Amniotic epithelial cell (primary cell): ENCODE data around the gene NFE2L3.
"Not testable (repeated sequence)": the region's sequence is repeated elsewhere in the genome, so short reads cannot be mapped to it uniquely, and the experiment has no call there.

ENCODE experiments used
- DNase-seq: peaks from one replicate; pipeline ENCODE4 v3.0.0-alpha.2; 2010; ENCODE audit warnings: low read depth

Gene NFE2L3, protein sequence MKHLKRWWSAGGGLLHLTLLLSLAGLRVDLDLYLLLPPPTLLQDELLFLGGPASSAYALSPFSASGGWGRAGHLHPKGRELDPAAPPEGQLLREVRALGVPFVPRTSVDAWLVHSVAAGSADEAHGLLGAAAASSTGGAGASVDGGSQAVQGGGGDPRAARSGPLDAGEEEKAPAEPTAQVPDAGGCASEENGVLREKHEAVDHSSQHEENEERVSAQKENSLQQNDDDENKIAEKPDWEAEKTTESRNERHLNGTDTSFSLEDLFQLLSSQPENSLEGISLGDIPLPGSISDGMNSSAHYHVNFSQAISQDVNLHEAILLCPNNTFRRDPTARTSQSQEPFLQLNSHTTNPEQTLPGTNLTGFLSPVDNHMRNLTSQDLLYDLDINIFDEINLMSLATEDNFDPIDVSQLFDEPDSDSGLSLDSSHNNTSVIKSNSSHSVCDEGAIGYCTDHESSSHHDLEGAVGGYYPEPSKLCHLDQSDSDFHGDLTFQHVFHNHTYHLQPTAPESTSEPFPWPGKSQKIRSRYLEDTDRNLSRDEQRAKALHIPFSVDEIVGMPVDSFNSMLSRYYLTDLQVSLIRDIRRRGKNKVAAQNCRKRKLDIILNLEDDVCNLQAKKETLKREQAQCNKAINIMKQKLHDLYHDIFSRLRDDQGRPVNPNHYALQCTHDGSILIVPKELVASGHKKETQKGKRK

DNA sequence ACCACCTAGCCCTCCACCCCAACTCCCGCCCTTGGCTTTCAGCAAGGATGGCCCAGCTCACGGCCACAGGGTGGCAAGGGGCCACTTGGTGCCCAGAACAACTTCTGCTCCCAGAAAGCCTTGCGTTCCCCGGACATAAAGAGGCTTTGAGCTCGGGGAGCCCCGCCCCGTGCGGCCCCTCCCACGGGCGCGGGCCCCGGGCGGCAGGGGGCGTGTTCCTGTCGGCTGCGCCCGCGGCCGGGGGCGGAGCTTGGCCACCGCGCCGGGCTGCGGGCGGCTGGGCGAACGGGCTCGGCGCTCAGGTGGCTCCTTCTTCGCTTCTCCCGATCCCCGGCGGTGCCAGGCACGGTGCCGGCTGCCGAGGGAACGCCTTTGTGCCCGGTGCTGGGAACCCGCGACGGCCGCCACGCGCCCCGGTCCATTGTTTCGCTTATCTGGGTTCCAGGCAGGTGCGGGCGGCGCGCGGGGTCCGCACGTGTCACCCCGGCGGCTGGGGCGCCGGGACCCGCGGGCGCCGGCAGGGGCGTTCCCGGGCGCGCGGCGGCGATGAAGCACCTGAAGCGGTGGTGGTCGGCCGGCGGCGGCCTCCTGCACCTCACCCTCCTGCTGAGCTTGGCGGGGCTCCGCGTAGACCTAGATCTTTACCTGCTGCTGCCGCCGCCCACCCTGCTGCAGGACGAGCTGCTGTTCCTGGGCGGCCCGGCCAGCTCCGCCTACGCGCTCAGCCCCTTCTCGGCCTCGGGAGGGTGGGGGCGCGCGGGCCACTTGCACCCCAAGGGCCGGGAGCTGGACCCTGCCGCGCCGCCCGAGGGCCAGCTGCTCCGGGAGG lies at the start of gene NFE2L3:
Gene NFE2L3, plus strand, starts transcription at position 246 of the 829 bp plus-strand sequence. Its CDS starts 301 bp downstream, at position 547.
- DNase-seq = peak; percentile 56

DNA sequence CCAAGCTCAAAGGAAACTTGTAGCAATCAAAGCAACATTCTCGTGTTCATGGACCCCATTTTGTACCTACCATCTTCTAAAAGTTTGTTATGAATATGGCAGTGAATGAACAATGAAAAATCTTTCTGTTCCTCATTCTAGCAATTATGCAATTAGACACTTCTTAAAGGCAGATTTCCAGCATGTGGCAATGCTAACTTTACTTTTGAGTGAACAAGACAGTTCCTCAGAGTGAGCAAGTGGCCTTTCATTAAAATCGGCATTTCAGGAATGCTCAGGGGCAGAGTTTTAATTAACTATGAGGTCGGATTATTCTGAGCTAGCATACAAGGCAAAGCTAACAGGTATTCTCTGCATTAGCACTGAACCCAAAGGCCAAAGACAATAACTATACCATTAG lies 48.4 kb upstream of the NFE2L3 start:
- DNase-seq = no peak

DNA sequence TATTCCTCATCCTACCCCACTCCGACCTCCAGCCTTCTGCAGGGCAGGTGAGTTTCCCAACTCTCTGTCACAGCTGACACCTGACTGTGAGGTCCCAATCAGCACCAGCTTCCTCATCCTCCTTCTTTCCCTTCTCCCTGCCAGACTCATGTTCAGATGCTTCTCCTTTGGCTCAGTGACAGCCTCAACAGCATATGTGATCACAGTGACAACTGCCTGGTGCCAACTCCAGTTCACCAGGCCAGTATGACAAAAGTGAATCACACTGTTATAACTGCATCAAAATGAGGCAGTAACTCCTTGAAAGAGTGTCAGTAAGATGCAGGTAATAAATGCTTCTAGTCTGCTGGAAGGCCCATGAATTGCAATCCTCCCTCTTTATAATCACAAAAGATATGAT lies 46.8 kb upstream of the NFE2L3 start:
- no peak for DNase-seq

DNA sequence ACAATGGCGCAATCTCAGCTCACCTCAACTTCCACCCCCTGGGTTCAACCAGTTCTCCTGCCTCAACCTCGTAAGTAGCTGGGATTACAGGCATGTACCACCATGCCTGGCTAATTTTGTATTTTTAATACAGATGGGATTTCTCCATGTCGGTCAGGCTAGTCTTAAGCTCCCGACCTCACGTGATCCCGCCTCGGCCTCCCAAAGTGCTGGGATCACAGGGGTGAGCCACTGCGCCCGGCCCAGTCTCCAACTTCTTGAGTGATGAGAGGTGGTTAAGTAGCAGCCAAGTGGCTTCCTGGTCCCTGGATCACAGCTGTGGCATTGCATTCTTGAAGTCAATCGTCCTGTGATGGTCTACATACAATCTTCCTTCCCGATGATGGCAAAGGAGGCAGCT lies 46.1 kb upstream of the NFE2L3 start:
- DNase-seq = no peak

DNA sequence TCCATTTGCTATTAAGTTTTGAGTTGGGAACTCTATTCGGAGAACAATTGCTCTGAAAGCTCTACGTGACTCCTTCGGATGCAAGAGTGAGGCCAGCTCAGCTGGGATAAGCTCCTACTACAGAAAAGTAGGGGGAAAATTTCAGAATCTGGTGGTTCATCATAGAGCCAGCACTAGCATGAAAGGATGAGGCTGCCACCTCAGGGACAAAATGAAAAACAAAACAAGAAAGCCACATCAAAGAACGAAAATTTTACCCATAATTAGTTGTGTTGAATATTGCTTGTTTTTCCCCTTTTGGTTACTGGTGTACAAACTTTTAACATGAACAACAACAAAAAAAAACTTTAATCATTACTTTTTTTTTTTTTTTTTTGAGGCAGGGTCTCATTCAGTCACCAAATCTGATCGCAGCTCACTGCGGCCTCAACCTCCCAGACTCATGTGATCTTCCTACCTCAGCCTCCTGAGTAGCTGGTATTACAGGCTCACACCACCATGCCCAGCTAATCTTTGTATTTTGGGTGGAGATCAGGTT lies 39.7 kb upstream of the NFE2L3 start:
- DNase-seq = no peak

DNA sequence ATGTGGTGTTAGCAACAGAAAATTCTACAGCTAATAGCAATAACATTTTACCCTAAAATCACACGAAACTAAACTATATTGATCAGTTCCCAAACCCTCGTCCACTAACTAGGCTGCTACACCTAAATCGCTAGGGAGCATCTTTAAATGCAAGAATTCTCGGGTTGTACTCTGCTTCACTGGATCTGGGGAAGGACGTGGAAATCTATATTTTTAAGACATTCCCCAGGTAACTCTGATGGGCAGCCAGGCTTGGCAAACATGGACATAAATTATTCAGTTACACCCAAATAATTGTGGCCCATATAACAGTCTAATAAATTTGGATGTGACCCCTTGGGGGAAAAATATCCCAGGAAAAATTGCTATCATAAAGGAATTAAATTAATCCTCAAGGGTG lies 36.3 kb upstream of the NFE2L3 start:
- DNase-seq = no peak

DNA sequence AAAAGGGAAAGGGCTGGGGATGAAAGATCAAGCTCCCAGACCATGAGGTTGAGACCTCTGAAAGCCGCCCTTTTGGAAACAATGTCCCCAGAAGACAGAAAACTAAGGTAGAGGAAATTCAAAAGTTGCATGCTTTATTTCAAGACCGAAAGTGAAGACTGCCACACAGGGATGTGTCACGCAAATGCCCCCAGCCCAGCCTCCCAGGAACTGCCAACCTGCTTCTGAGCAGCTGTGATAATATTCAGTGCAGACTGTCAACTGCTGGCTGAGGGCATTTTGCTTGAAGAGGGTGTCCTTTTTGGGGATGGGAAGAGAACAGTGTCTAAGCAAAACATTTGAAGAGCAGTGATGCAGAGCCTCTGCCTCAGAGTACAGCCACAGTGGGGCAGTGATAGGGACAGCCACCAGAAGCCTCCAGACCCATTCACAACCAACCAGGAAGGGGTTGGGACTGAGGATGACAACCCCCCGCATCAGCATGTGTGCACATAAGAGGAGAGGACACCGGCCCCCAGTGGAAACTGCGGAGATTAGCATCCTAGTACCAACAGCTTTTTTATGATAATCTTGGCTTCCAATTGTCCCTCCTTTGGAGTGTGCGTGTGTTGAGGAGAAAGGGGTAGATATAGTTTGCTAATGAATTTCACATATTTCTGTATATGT lies 34.7 kb upstream of the NFE2L3 start:
- DNase-seq = no peak

DNA sequence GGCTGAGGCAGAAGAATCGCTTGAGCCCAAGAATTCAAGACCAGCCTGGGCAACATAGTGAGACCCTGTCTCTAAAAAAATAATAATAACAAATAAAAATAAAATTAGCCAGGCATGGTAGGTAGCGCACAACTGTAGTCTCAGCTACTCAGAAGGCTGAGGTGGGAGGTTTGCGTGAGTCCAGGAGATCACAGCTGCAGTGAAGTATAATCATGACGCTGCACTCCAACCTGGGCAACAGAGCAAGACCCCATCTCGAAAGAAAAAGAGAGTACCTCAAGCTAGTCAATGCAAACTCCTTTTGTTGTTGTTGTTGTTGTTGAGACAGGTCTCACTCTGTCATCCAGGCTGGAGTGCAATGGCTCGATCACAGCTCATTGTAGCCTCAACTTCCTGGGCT lies 34.0 kb upstream of the NFE2L3 start:
- no peak for DNase-seq

DNA sequence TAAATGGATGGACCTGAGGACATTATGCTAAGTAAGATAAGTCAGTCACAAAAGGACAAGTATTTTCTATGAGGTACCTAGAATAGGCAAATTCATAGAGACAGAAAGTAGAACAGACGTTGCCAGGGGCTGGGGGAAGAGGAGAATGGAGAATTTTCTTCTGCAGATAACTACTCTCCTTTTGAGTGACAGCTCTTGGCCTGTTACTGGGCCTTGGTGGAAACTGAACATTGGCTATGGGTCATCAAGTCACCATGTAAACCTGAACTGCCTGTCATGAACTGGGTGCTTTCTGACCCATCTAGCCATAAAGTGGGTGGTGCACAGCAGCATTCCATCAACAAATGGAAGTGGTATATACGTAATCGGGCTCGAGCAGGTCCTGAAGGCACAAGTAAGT lies 29.3 kb upstream of the NFE2L3 start:
- no peak for DNase-seq

DNA sequence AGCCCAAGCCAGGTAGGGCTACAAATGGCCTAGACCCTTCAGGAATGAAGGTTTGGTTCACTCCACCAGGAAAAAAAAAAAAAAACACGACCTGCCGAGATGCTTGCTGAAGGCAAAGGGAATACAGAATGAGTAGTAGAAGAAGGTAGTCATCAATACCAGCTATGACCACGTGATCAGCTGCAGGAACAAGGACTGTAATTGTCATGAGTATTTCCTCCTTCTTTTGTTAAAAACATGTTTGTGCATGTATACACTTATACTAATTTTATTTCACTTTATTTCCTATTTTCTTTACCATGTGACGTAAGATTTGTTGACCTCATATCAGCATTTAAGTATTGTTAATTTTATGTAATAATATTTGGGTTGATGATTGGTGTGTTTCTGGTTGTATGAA lies 27.2 kb upstream of the NFE2L3 start:
- not testable (repeated sequence) for DNase-seq

DNA sequence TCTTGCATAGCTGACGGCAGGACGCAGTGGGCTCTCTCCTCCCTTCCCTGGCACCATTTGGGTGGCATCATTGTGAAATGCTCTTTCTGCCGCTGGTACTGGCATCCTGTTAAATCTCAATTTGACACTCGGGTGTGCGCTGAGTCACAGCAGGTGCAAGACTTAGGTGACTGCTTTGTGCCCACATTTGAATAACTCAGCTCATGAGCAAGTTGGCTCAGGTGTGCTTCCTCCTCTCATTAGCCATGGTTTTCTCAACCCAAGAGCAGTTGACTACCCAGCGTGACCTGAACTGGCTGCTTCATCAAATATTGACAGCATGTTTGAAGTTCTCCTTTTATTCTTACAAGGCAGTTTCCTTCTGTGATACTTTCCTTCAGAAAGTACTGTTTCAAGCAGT lies 24.6 kb upstream of the NFE2L3 start:
- no peak for DNase-seq

DNA sequence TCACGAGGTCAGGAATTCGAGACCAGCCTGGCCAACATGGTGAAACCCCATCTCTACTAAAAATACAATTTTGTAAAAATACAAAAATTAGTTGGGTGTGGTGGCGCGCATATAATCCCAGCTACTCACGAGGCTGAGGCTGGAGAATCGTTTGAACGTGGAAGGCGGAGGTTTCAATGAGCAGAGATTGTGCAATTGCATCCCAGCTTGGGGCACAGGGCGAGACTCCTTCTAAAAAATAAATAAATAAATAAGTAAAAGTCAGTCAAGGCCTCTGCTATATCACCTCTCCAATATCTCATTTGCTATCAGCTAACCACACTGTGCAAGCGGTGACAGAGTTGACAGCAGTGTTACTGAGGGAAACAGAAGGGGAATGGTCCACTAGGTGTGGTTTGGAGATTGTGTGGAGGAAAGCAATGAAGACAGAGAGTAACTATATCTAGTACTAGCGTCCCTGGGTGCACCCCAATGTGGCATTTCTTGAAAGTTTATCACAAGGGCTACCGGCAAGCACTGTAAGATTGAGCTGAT lies 20.9 kb upstream of the NFE2L3 start:
- no peak for DNase-seq

DNA sequence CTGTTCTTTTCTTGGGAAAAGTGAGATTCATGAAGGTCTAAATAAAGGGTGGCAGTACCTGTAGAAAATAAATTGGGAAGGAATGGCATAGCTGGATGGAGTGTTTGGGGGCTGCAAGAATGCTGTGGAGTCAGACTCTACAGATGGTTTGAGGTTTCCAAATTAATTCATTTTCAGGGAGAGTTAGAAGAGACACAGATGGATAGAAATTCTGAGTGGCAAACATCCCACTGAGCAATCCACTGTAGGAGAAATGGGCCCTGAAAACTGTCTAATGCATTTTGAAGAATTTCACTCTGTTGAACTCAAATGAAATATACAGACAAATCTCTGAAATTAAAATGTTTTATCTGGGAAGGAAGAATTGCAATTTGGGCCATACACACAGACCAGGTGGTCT lies 16.9 kb upstream of the NFE2L3 start:
- no peak for DNase-seq

DNA sequence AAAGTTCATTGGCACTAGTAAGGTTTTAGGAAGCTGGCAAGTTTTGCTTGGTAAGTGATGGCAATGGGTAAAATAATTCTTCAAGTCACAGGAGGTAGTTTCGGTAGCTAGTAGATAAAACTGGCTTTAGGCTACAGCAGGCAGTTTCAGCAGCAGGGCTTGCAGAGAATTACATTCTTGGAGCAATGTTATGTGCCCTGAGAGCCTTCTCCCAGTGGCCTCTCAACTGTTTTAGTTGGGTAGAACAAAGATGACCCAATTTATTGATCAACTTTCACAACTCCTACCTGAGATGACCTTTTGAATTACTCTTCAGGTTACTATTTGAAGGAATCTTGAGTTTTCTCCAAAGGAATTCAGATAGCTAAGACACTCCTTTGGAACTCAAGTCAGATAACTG lies 16.4 kb upstream of the NFE2L3 start:
- no peak for DNase-seq

DNA sequence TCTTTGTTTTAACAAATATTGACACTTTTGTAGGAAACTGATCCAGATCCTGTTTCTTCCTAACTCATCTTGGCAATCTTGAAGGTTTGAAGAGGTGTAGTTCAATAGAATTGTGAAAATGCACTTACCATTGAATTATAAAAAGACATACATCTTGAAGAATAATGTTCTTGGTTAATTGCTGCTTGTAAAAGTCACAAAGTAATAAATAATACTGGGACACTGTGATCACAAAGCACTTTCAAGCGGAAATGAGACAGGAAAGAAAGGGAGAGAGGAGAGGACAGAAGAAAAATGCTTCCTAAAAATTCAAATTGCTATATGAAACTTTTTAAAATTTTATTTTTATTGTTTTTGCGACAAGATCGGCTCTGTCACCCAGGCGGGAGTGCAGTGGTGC lies 15.2 kb upstream of the NFE2L3 start:
- DNase-seq = no peak

DNA sequence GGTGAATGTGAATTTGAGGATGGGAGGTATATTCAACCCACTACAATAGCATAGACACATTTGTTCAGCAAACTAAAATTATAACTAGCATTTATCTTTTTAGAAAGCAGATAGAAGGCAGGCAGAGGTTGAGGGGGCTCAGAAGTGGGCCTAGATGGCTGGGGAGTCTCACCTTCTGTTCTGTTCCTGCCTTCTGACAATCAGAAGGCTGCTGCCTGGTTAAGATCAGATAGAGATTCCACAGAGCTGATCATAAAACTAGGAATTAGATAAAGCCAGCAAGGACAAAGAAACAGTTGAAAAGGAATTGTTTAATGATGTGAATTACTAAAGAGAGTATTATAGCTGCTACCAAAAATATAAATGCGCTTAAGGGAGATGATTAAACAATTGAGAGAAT lies 11.6 kb upstream of the NFE2L3 start:
- no peak for DNase-seq

DNA sequence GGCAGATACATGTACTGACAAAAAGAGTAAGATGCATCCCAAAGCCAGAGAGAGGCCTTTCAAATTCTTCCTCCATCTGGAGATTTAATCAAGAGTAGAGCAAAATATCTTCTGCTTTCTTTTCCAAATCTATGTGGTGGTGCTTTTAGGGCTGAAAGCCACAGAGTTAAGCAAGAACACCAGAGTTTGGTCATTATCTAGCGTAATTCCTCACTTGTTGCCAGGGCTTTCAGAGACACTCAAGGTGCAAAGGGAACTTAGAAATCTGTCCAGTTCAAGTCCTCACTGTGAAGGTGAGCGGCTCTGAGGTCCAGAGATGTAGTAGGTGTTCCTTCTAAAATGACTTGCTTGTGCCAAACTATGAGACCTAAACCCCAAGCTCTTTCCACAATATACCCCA lies 10.9 kb upstream of the NFE2L3 start:
- DNase-seq = peak; percentile 60

DNA sequence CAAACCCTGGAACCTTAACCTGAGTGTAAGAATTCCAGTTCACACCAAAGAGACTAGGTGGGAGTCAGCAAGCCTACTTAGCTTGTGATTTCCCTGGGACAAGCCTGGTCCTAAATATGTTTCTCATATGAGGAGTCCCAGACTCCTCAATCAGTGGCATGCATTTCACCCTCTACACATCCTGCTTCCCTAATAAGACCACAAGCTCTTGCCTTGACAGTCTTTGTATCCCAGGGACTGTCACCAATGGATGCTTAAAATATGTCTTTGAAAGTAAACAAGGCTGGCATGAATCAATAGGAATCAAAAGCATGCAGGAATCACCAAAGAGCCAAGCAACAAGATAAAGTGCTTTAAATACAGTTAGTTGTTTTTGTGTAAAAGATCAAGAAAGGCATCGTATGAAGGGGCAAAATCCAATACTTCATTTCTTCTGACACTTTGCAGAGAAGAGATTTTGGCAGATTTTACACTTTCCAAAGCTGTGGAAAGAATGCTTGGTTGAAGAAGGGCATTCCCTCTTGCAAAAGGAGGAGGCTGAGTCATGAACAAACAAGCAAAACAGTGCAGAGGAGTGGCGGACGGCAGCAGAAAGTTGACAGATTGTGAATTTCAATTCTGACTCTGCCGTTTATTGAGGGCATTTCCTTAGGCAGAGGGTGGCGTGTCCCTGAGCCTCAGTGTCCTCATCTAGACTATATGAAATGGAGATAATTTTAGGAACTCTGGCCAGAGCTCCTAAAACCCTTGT lies 8.5 kb upstream of the NFE2L3 start:
- DNase-seq = peak; percentile 81

DNA sequence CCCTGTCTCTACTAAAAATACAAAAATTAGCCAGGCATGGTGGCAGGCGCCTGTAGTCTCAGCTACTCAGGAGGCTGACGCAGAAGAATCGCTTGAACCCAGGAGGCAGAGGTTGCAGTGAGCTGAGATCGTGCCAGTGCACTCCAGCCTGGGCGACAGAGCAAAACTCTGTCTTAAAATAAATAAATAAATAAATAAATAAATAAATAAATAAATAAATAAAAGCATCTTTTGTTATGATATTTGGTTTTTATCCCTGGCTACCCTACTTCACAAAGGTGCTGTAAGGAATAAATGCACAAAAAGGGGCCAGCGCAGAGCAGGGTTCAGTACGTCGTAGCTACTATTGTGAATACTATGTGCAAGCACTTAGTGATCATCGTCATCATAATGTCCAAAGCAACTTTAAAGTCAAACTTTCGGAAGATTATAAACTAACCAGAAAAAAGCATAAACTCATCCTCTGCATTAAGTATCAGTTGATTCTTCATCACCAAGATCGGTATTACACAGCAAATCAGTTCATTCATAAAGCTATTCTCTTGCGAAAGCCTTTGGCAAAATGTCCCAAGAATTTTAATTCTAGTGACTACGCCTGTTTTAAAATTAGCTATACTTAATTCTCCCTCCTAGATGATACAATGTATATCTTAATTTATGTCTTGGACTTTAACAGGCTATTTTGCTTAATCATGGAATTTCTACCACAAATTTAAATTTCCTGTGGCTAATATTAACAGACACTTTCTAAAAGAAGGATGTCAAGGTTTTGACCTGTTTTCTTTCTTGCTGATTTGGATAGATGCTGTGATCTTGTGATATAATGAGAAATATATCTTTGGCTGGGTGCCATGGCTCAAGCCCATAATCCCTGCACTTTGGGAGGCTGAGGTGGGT lies 7.6 kb upstream of the NFE2L3 start:
- DNase-seq = no peak

DNA sequence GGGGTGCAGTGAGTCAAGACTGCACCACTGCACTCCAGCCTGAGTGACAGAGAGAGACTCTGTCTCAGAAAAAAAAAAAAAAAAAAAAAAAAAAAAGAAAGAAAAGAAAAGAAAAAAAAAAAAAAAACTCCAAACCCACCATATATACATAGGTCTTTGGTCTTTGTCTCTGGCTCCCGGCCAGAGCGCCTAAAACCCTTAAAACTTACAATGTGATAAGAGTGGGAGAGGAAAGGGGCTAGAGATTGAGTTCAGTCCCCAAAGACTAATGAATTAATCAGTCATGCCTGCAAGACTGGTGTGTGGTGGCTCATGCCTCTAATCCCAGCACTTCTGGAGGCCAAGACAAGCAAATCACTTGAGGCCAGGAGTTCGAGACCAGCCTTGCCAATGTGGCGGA lies 6.8 kb upstream of the NFE2L3 start:
- no peak for DNase-seq
